ENCODE measurements around the gene ZCCHC7.
"Not testable (repeated sequence)": the region's sequence is repeated elsewhere in the genome, so short reads cannot be mapped to it uniquely, and the experiment has no call there.

The ZCCHC7 gene

GRCh38 chr9:37179576-37179975 lies 59.2 kb downstream of the ZCCHC7 start:
- DNase-seq, result no peak

GRCh38 chr9:37180138-37180537 lies 59.8 kb downstream of the ZCCHC7 start:
- DNase-seq, result no peak

DNA sequence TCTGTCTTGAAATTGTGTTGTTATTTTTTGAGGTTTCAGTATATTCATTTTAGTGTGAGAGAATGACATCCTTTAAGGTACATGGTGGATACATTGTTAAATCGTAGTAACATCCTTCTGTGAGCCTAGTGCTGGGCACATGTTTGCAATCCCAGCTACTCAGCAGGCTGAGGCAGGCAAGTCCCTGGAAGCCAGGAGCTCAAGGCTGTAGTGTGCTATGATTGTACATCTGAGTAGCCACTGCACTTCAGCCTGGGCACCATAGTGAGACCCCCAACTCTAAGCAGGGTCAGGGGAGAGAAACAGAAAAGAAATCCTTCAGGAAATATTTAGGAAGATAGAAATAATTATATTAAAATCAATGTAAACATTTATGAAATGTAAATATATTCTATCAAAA lies 62.3 kb downstream of the ZCCHC7 start:
- no peak for DNase-seq

GRCh38 chr9:37184905-37185867 lies 64.8 kb downstream of the ZCCHC7 start:
- DNase-seq, result no peak

DNA sequence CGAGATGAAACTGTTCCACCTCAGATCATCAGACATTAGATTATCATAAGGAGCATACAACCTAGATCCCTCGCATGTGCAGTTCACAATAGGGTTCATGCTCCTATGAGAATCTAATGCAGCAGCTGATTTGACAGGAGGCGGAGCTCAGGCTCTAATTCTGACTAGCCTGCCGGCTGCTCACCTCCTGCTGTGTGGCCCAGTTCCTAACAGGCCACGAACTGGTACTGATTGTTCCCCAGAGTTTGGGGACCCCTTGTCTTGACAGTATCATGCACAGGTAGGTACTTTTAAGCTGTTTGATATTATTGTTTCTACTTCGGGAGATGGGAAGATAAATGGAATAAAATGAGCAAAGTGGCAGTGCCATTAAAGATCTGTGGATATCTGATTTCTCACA lies 66.9 kb downstream of the ZCCHC7 start:
- no peak for DNase-seq

GRCh38 chr9:37187713-37188439 lies 67.5 kb downstream of the ZCCHC7 start:
- DNase-seq, result peak; percentile 27

DNA sequence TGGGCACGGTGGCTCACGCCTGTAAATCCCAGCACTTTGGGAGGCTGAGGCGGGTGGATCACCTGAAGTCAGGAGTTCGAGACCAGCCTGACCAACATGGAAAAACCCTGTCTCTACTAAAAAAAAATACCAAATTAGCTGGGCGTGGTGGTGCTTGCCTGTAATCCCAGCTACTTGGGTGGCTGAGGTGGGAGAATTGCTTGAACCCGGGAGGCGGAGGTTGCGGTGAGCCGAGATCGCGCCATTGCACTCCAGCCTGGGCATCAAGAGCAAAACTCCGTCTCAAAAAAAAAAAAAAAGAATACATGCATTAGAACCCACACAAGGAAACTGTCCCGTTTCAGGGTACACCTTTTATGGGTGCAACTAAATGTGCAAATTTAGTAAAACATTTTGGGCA lies 70.4 kb downstream of the ZCCHC7 start:
- DNase-seq, result not testable (repeated sequence)

DNA sequence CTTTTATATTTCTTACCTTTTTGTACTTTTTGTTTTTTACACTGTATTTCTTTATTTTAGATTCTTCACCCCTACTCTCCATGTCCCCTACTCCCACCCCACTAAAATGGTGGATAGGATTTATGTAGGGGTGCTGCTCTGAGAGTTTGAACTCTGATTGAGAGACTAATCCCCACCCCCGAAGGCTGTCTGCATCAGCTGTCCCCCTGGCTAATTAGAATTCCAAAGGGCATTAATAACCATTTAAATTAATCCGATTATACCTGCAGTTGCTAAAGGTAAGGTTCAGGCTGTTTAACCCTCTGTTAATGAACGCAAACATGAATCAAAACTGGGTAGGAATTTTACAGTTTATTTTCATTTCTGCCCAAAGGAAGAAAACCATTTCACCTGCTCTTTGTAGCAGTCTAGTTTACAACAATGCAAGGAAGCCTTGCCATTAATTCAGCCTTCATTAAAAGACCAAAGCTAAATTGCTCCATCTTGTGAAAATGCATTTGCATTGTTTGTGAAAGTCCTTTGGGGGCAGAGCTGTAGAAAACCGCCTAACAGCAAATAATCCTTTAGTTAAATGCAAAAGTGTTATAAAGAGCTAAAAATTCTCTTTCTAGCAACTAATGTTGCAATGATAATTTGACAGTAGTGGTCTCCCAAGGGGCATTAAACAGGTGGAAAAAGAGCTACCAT lies 71.2 kb downstream of the ZCCHC7 start:
- no peak for DNase-seq

- DNase-seq, result no peak
These were observed 72.4 kb downstream of the ZCCHC7 start for GRCh38 chr9:37192803-37193202.

DNA sequence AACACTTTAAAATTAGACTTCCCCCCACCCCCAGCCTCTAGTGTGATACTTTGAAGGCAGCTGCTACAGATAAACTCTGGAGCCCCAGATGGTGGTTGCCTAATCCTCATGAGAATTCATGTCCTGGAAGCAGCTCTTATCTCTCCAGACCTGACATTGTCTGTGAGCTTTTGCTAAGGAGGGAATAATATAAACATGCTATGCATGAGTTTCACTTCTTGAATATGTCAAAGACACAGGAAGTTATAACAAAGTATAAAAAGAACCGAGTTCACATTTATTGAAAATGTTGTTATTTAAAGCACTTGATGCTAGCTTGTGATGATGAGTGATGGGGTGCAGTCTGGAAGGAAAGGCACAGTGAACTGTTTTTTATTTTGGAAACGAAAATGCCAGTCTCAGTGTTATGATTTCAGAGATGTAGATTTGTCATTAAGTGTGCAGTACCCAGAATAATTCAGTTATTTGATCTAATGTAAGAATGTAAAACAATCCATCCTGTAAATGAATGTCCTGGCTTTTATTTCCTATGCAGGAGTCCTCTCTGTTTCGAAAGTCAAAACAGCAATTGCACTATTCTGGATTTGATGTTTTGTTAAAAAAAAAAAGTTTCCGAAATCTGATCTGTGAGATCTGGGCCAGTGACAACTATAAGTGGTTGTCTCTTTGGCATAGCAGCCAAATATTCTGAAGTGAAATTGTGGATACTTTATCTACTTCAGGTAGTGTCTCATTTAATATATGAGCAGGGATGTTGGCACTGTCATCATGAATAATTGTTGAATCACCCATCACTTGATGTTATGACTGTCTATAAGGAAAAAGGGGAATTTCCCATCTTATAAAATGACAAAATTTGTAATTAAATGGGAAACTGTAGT lies 77.0 kb downstream of the ZCCHC7 start:
- DNase-seq, result peak; percentile 89

DNA sequence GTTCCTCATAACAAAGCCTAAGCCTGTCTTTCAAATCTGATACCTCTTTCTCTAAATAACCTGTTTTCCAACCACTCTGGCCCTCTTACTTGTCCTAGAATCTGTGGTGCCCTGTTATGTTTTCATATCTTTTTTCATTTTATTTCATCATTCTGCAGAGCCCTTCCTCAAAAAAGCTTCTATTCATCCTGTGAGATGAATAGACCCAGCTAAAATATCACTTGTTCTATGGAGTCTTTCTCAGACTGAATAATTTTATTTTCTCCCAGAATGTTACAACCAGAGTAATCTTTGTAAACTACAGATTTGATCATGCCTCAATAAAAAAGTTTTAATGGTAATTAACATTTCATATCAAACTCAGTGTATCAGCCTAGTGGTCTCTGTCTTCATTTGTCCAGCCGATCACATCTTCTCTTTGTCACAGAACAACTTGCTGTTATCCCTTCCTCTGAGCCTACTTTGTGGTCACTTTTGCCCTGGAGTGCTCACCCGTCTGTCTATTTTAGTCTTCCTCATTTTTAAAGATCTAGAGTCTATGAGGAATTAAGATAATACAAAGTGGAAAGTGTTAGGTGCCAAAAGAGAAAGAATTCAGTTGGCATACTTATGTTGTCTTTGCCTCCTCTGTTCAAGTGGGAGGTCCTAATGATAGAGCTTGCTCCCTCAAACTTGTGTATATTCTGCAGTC lies 77.8 kb downstream of the ZCCHC7 start:
- DNase-seq, result no peak

- no peak for DNase-seq
These were observed 78.5 kb downstream of the ZCCHC7 start for GRCh38 chr9:37198831-37199230.

GRCh38 chr9:37200433-37201005 lies 80.1 kb downstream of the ZCCHC7 start:
- DNase-seq, result no peak

GRCh38 chr9:37201581-37201980 lies 81.2 kb downstream of the ZCCHC7 start:
- no peak for DNase-seq

DNA sequence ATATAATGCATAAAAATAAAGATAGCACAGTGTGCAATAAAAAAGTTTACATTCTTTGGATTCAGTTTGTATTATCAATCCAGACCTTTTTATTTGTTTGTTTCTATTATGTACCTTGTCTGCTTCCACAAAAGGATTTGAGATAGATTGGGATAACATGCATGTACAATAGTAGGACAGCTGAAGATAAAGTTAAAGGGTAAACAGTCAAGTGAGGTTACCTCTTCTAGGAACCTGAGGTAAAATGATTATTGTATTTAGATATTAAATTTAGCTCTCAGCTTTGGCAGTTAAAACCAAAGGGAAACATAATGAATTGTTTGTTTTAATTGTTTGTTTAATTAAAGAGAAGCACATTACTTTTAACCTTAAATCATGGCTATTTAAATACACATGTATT lies 81.7 kb downstream of the ZCCHC7 start:
- no peak for DNase-seq

GRCh38 chr9:37203456-37203855 lies 83.1 kb downstream of the ZCCHC7 start:
- DNase-seq, result not testable (repeated sequence)

DNA sequence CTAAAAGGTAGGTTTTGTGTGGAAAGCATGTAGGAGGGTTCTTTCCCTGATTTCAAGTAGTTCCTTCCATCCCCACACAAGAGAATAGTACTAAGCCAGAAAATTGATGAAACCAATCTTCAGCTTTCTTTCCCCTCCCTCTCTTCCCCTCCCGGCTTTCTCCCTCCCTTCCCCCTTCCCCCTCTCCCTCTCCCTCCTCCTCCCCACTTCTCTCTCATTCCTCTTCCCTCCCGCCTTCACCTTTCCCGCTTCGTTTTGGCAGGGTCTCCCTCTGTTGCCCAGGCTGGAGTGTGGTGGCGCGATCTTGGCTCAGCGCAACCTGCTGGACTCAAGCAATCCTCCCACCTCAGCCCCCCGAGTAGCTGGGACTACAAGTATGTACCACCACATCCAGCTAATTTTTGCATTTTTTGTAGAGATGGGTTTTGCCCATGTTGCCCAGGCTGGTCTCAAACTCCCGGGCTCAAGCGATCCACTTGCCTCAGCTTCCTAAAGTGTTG lies 85.8 kb downstream of the ZCCHC7 start:
- DNase-seq, result no peak

GRCh38 chr9:37209431-37210386 lies 89.3 kb downstream of the ZCCHC7 start:
- DNase-seq, result no peak

DNA sequence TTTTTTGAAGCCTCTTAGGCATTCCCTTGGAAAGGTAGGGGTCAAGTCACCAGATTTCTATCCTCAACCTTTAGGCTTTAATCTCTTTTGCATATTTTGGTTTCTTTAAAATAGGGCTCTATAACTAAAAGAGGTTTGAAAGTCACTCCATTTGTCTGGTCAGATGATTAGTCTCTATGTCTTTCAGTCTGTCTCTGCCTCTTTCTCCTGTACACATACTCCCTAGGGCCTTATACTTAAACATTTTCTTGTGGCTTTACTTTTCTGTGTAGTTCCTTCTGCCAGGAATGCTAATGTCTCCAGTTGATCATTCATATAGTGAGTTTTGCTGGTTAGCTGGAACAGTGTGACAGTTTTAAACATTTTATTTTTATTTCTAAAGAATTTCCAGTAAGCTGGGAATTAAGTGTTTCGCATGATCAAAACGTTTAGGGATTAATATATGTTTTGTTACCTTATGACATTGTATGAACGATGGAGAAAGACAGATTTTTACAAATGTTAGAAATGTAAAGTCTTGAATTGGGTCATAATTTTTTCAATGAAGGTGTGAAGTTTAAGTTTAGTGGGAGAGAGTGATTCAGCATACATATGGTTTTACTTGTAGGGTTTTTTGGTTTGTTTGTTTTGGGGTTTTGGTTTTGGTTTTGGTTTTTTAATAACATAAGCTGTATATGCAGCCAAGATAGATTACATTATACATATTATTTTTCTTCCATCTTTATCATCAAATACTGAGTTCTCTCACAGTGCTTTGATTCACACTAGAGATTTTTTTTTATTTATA lies 90.6 kb downstream of the ZCCHC7 start:
- DNase-seq, result no peak
